ENCODE results near the gene SIGLEC8. TPM values are rescaled to one million over a fixed set of nuclear protein-coding genes. Genes with fewer than 3 reads are reported as not detected.

SIGLEC8 gene
- total and polyA plus RNA-seq, 2 of the 8 experiments (the other 6 are each of a cell fraction or from before 2014, with no cell fraction given), result not detected

DNA sequence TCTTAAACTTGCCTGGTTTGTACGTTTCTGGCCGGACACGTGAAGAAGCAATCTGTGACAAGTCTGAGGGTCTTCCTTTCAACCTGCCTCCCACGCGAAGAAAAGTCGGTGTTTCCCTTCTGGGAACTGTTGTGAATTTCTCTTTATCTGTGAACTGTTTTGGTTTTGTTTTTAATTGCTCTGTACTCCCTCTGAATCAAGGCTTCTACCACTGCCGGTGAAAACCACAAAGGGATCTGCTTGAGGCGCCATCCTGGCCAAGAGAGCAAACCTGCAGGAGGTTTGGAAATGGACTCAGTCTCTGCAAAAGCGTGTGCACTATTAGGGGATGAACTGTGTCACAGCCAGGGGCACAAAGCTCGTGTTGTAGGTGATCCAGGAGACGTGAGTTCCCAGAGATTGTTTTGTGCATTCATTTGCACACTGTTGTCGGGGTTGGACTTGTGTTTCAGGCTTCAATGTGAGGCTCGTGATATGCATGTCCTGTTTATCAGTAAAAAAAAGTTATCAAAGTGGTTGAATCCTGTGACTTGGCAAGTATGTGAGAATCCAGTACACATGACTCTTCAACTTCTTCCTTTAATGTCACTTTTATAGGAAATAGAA, 9.7 kb downstream of the SIGLEC8 start (continued):
- TF ChIP-seq USF2 (IDR thresholded peaks at IDR 0.05; ENCODE audit: low read length) (no peak), KDM1A (IDR thresholded peaks at IDR 0.05; ENCODE audit: borderline replicate concordance, low read length) (no peak), TBP (IDR thresholded peaks at IDR 0.05; ENCODE audit: low read depth, low read length) (no peak), RFX5 (IDR thresholded peaks at IDR 0.05; ENCODE audit: borderline replicate concordance, low read depth, low read length) (no peak), FOSL1 (IDR thresholded peaks at IDR 0.05; ENCODE audit: insufficient read depth, low read depth, low read length) (no peak), SP1 (IDR thresholded peaks at IDR 0.05; ENCODE audit: low read depth, low read length) (no peak)

Data from H1 (cell line).